ENCODE data around the gene CTSC. TPM values are rescaled to one million over a fixed set of nuclear protein-coding genes. Genes with fewer than 3 reads are reported as not detected.

The CTSC gene
- total RNA-seq, 4 donors from 2014 or later: 19.5 to 33.1 (median 28.5) TPM

DNA sequence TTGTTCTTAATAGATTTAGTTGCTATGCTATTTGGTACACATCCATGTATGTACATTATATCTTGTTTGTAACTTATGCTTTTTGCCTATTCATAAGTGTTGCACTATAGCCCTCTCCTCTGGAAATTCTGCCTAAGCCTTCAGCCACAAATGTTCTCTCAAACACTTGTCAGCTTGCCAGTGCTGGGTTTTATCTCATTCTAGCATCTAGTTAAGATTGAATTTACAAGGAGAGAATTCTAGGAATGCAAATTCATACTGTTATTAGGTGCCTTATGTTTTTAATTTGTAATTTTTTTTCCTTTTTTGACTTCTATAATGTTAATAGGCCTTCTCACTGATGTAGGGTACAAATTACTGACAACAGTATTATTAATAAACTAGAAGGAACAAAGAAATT, 14.6 kb upstream of the CTSC start:
- DNase-seq (ENCODE audit: low spot score in 2 of 2): no peak

DNA sequence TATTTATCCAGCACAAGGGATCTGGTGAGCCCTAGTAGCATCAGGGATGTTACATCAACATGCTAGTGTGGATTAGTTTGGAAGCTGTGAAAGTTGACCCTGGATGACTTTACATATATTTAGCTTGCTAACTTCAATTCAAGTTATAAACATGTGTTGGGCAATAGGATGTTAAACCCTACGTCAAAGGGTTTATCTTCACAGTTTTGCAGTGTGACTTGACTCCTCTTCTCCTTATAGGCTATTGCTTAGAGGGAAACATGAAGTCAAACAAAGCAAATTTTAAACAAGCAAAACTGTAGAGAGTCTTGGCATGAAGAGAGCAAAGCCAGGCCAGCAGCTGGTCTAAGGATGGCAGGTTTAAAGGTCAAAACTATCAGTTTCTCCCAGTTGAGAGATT, 11.3 kb upstream of the CTSC start:
- intact Hi-C loops (cut with DNase I; ENCODE audit: low total_unique reads): no loop called here
- H3K4me3 ChIP-seq (ENCODE audit: low read depth, poor library complexity, severe bottlenecking): no peak overlapping the region
- no peak for TF ChIP-seq POLR2A (IDR thresholded peaks at IDR 0.05)
- TF ChIP-seq, protein P1, sequence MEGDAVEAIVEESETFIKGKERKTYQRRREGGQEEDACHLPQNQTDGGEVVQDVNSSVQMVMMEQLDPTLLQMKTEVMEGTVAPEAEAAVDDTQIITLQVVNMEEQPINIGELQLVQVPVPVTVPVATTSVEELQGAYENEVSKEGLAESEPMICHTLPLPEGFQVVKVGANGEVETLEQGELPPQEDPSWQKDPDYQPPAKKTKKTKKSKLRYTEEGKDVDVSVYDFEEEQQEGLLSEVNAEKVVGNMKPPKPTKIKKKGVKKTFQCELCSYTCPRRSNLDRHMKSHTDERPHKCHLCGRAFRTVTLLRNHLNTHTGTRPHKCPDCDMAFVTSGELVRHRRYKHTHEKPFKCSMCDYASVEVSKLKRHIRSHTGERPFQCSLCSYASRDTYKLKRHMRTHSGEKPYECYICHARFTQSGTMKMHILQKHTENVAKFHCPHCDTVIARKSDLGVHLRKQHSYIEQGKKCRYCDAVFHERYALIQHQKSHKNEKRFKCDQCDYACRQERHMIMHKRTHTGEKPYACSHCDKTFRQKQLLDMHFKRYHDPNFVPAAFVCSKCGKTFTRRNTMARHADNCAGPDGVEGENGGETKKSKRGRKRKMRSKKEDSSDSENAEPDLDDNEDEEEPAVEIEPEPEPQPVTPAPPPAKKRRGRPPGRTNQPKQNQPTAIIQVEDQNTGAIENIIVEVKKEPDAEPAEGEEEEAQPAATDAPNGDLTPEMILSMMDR (IDR thresholded peaks at IDR 0.05): no peak
- WGBS, 2 donors: 70 to 88% methylated on average over 1 of the region's 1 CpG
- no peak for DNase-seq (ENCODE audit: low spot score in 2 of 2)

More for the DNA sequence above, 14.6 kb upstream of the CTSC start:
- TF ChIP-seq, protein P1 (IDR thresholded peaks at IDR 0.05): no peak
- no peak for TF ChIP-seq POLR2A (IDR thresholded peaks at IDR 0.05)
- intact Hi-C loops (cut with DNase I; ENCODE audit: low total_unique reads): no loop called here
- H3K4me3 ChIP-seq (ENCODE audit: low read depth, poor library complexity, severe bottlenecking): no peak overlapping the region

GRCh38 chr11:88345949-88346348, 8.4 kb upstream of the CTSC start:
- WGBS, 2 donors: 90 to 96% methylated on average over 1 of the region's 1 CpG
- TF ChIP-seq, protein P1 (IDR thresholded peaks at IDR 0.05): no peak
- TF ChIP-seq POLR2A (IDR thresholded peaks at IDR 0.05): no peak

GRCh38 chr11:88345408-88345807, 7.9 kb upstream of the CTSC start:
- WGBS, 2 donors: 75 to 86% methylated on average over 2 of the region's 2 CpGs
- no peak for DNase-seq (ENCODE audit: low spot score in 2 of 2)
- TF ChIP-seq, protein P1 (IDR thresholded peaks at IDR 0.05): no peak
- TF ChIP-seq POLR2A (IDR thresholded peaks at IDR 0.05): no peak
- no peak overlapping the region for H3K4me3 ChIP-seq (ENCODE audit: low read depth, poor library complexity, severe bottlenecking)
- intact Hi-C loops (cut with DNase I; ENCODE audit: low total_unique reads): no loop called here

More at GRCh38 chr11:88345949-88346348, 8.4 kb upstream of the CTSC start:
- no peak overlapping the region for H3K4me3 ChIP-seq (ENCODE audit: low read depth, poor library complexity, severe bottlenecking)
- intact Hi-C loops (cut with DNase I; ENCODE audit: low total_unique reads): no loop called here
- no peak for DNase-seq (ENCODE audit: low spot score in 2 of 2)

DNA sequence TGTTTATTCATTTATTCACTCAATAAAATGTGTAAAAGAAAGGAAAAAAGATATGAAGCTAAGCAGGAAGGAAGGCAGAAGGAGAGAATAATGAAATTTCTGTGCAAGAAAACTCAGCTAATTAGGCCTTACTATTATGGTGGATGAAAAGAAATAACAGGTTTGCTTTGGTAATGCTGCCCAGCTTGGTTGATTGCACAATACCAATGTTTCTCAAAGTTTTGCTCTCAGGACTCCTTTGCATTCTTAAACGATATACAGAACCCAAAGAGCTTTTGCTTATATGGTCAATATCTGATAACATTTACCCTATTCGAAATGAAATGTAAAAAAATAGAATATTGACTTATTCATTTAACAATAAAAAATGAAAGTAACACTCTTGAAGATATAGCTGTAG, 7.3 kb upstream of the CTSC start:
- TF ChIP-seq, protein P1 (IDR thresholded peaks at IDR 0.05): no peak
- no peak for TF ChIP-seq POLR2A (IDR thresholded peaks at IDR 0.05)
- no peak for DNase-seq (ENCODE audit: low spot score in 2 of 2)
- no peak overlapping the region for H3K4me3 ChIP-seq (ENCODE audit: low read depth, poor library complexity, severe bottlenecking)
- 84 to 87% methylated on average over 2 of the region's 2 CpGs for WGBS, 2 donors
- intact Hi-C loops (cut with DNase I; ENCODE audit: low total_unique reads): no loop called here

DNA sequence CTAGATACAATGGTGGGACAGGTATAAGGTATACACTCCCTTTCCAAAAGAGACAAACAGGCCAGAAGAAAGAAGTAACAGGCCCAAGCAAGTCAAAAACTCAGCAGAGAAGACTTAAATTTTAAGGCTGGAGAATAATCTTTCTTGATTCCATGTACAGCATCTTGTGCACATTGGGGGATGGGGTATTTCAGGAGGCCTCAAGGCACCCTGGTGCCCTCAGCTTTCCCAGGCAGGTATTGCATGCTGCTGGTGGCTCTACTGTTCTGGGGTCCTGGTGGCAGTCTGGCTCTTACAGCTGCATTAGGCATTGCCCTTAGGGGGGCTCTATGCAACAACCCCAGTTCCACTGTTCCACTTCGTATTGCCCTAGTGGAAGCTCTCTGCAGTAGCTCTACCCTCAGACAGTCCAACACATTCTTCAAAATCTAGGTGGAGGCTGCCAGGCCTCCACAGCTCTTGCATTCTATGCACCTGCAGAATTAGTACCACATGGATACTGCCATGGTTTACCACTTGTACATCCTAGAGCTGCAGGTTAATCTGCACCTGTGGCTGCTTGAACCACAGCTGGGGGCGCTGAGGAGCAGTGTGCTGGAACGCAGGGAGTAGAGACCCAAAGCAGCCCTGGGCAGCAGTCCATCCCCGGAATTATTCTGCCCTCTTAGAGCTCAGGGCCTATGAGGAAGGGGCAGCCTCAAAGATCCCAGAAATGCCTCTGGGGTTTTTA, 4.2 kb upstream of the CTSC start:
- no peak for TF ChIP-seq POLR2A (IDR thresholded peaks at IDR 0.05)
- TF ChIP-seq, protein P1 (IDR thresholded peaks at IDR 0.05): no peak
- WGBS, 2 donors: 95 to 98% methylated on average over 4 of the region's 4 CpGs
- intact Hi-C loops (cut with DNase I; ENCODE audit: low total_unique reads): no loop called here
- no peak for DNase-seq (ENCODE audit: low spot score in 2 of 2)
- H3K4me3 ChIP-seq (ENCODE audit: low read depth, poor library complexity, severe bottlenecking): no peak overlapping the region
